IMR-90 (cell line): Measurements from ENCODE around the gene TMEM82. TPM values are rescaled to one million over a fixed set of nuclear protein-coding genes. Genes with fewer than 3 reads are reported as not detected.
A peak's percentile ranks its signal among the peaks of the same experiment; 100 is the strongest.

Experiments
- ATAC-seq: fragments of 200-7000 bp; cut with Tn5 transposase; 2 replicates; pipeline ENCODE4 v1.9.1; 2020; ENCODE audit warnings: low read depth, mild to moderate bottlenecking, moderate library complexity
- BruUV-seq: library from RNA; stranded (reverse); fragments of 400-500 nt; replicated peaks from 2 replicates; lab custom pipeline; 2021; lab: Mats Ljungman, UMichigan
- CTCF ChIA-PET: fragments of 300-600 bp; formaldehyde crosslinking; extraction: SDS; loops from one replicate; lab custom pipeline; 2021; ENCODE audit warnings: antibody characterized with exemption; lab: Yijun Ruan, JAX
- POLR2A ChIA-PET: fragments of 300-600 bp; sonication (Branson Sonifier 250); formaldehyde crosslinking; loops from one replicate; lab custom pipeline; 2022; ENCODE audit warnings: antibody characterized with exemption; ENCODE audit not compliant: unreplicated experiment; lab: Charles Lee
- DNase-seq: peaks from one replicate; pipeline ENCODE4 v3.0.0; 2013
- H2AFZ ChIP-seq: replicated peaks from 2 replicates; pipeline ENCODE3; 2013; ENCODE audit warnings: low read length, mild to moderate bottlenecking; ENCODE audit not compliant: poor library complexity
- H2AK5ac ChIP-seq: 2 replicates; pipeline ENCODE4 v1.6.1; 2013; ENCODE audit warnings: low read depth, low read length, inconsistent platforms
- H2AK9ac ChIP-seq: replicated peaks from 2 replicates; pipeline ENCODE3; 2013; ENCODE audit warnings: mild to moderate bottlenecking, low read depth, low read length, moderate library complexity; ENCODE audit not compliant: poor library complexity
- H2BK120ac ChIP-seq: 2 replicates; pipeline ENCODE4 v1.6.1; 2013; ENCODE audit warnings: low read depth, low read length, inconsistent platforms
- H2BK15ac ChIP-seq: 3 replicates; pipeline ENCODE4 v1.6.1; 2013; ENCODE audit warnings: low read depth, low read length, inconsistent platforms
- H2BK20ac ChIP-seq: 2 replicates; pipeline ENCODE4 v1.6.1; 2013; ENCODE audit warnings: low read depth, mild to moderate bottlenecking, inconsistent platforms, low read length, moderate library complexity
- H2BK5ac ChIP-seq: 2 replicates; pipeline ENCODE4 v1.6.1; 2013; ENCODE audit warnings: mild to moderate bottlenecking, low read depth, low read length, inconsistent platforms; ENCODE audit not compliant: poor library complexity, severe bottlenecking
- H3K14ac ChIP-seq: replicated peaks from 2 replicates; pipeline ENCODE4 v1.6.1; 2013; ENCODE audit warnings: low read depth, low read length, inconsistent platforms
- H3K18ac ChIP-seq: 2 replicates; pipeline ENCODE4 v1.6.1; 2013; ENCODE audit warnings: low read depth, low read length, control low read depth
- H3K23ac ChIP-seq: 2 replicates; pipeline ENCODE4 v1.6.1; 2013; ENCODE audit warnings: low read depth, low read length, inconsistent platforms
- H3K27ac ChIP-seq: 2 replicates; pipeline ENCODE4 v1.5.1; 2013; ENCODE audit warnings: mild to moderate bottlenecking, control low read depth, low read length; ENCODE audit not compliant: insufficient read depth
- H3K27me3 ChIP-seq: 2 replicates; pipeline ENCODE4 v1.6.1; 2013; ENCODE audit warnings: low read length; ENCODE audit not compliant: control insufficient read depth, insufficient read depth
- H3K36me3 ChIP-seq: 2 replicates; pipeline ENCODE4 v1.6.1; 2013; ENCODE audit warnings: low read length, mixed read lengths; ENCODE audit not compliant: control insufficient read depth, insufficient read depth
- H3K4ac ChIP-seq: 2 replicates; pipeline ENCODE4 v1.6.1; 2013; ENCODE audit warnings: low read depth, low read length, inconsistent platforms
- H3K4me1 ChIP-seq: 2 replicates; pipeline ENCODE4 v1.6.1; 2013; ENCODE audit warnings: low read length, mixed read lengths; ENCODE audit not compliant: control insufficient read depth, insufficient read depth
- H3K4me2 ChIP-seq: 2 replicates; pipeline ENCODE4 v1.6.1; 2013; ENCODE audit warnings: low read depth, mild to moderate bottlenecking, control low read depth, low read length, moderate library complexity
- H3K4me3 ChIP-seq: 2 replicates; pipeline ENCODE4 v1.5.1; 2013; ENCODE audit warnings: low read depth, mild to moderate bottlenecking, control low read depth, low read length, moderate library complexity; ENCODE audit not compliant: insufficient read depth
- H3K56ac ChIP-seq: 2 replicates; pipeline ENCODE4 v1.6.1; 2013; ENCODE audit warnings: low read length, inconsistent platforms; ENCODE audit not compliant: insufficient read depth; ENCODE audit errors: extremely low read depth
- H3K79me1 ChIP-seq, 2 experiments: 2 replicates each; pipeline ENCODE4 v1.6.1; 2013; ENCODE audit warnings: low read length in 2 of 2, inconsistent platforms in 1 of 2, low read depth in 1 of 2
- H3K9ac ChIP-seq: 2 replicates; pipeline ENCODE4 v1.6.1; 2013; ENCODE audit warnings: low read depth, low read length, control low read depth
- H3K9me1 ChIP-seq: 2 replicates; pipeline ENCODE4 v1.6.1; 2013; ENCODE audit warnings: low read length, inconsistent platforms; ENCODE audit not compliant: insufficient read depth
- H3K9me3 ChIP-seq: 2 replicates; pipeline ENCODE4 v1.6.1; 2013; ENCODE audit warnings: low read length; ENCODE audit not compliant: control insufficient read depth, insufficient read depth
- H4K20me1 ChIP-seq: 2 replicates; pipeline ENCODE4 v1.6.1; 2013; ENCODE audit warnings: low read length, inconsistent platforms; ENCODE audit not compliant: insufficient read depth
- H4K5ac ChIP-seq: 2 replicates; pipeline ENCODE4 v1.6.1; 2013; ENCODE audit warnings: mild to moderate bottlenecking, low read depth, low read length, control low read depth
- H4K8ac ChIP-seq, 2 experiments: 2 replicates each; pipeline ENCODE4 v1.6.1; 2013; ENCODE audit warnings: low read depth in 2 of 2, low read length in 2 of 2, control low read depth in 1 of 2, inconsistent platforms in 1 of 2
- H4K91ac ChIP-seq: 2 replicates; pipeline ENCODE4 v1.6.1; 2013; ENCODE audit warnings: low read depth, low read length, inconsistent platforms; ENCODE audit not compliant: insufficient read depth
- BHLHE40 ChIP-seq: fragments of 150-350 bp; IDR thresholded peaks from 2 replicates; pipeline ENCODE4 v1.6.1; 2016; ENCODE audit warnings: mild to moderate bottlenecking, low read depth, low read length
- CHD1 ChIP-seq: IDR thresholded peaks from 2 replicates; pipeline ENCODE4 v1.6.1; 2012; ENCODE audit warnings: low read depth, low read length, improper control_type of control experiment
- MXI1 ChIP-seq: IDR thresholded peaks from 2 replicates; pipeline ENCODE4 v1.6.1; 2012; ENCODE audit warnings: low read depth, mild to moderate bottlenecking, low read length, moderate library complexity, borderline replicate concordance
- SMC3 ChIP-seq: fragments of 150-350 bp; IDR thresholded peaks from 2 replicates; pipeline ENCODE4 v1.6.1; 2016; ENCODE audit warnings: low read depth, mild to moderate bottlenecking, antibody characterized with exemption, low read length, moderate library complexity
- WGBS, 2 experiments: methylation state at CpG; one replicate each; pipeline versions ENCODE4 v1.1.5 to v1.1.7; 2013; ENCODE audit warnings: missing lambda C conversion rate in 2 of 2; ENCODE audit not compliant: insufficient read length in 1 of 2; ENCODE audit errors: extremely low coverage in 2 of 2; 5-methylcytosine and 5-hydroxymethylcytosine counted together
- dilution Hi-C: fragments of 300-500 bp; cut with HindIII; formaldehyde crosslinking; loops from one replicate; pipeline ENCODE4 v1.14.3; 2018; ENCODE audit warnings: low sequenced_read_pairs; ENCODE audit not compliant: unreplicated experiment
- in situ Hi-C: fragments of 300-500 bp; cut with MboI; formaldehyde crosslinking; loops from 3 replicates; pipeline ENCODE4 v1.14.3; 2019; ENCODE audit warnings: low sequenced_read_pairs, inconsistent platforms, mixed read lengths
- intact Hi-C: fragments of 100-400 bp; cut with micrococcal nuclease; formaldehyde crosslinking; loops from 2 replicates; pipeline ENCODE4 v1.10.0; 2022
- polyA plus RNA-seq, 3 experiments: library from polyadenylated mRNA; depleted of rRNA; stranded (reverse); fragments of >200 nt; gene quantifications; 2 replicates each; pipeline ENCODE4 v1.2.3, GENCODE V29; 2012; ENCODE audit warnings: low replicate concordance in 1 of 3
- total RNA-seq: library from RNA; depleted of rRNA; stranded (reverse); fragments of >200 nt; gene quantifications from 2 replicates; pipeline ENCODE4 v1.2.3, GENCODE V29; 2012

TMEM82 gene
- total and polyA plus RNA-seq, 2 of the 4 experiments (the other 2 are of a cell fraction), result not detected

GRCh38 chr1:15760520-15761211 is 18.4 kb downstream of the TMEM82 start (continued):
- no peak for TF ChIP-seq SMC3
- no peak for TF ChIP-seq MXI1

- H3K9me1 ChIP-seq, result peaks cover 14% of the 10 kb centered on the region
- H2BK20ac ChIP-seq, result peak overlapping the region; percentile 50; the same call in 1 of the 2 replicates
- TF ChIP-seq BHLHE40 (no peak), CHD1 (no peak)
- peaks cover 46% of the 10 kb centered on the region for H4K20me1 ChIP-seq
- ATAC-seq (no peak), DNase-seq (no peak)
- CTCF ChIA-PET, result no interaction called here
- H3K27ac ChIP-seq, result peak overlapping the region; percentile 78; the same call in 1 of the 2 replicates
- peak overlapping the region; percentile 11 to 66; a peak in 3 of 4 replicates for H4K8ac ChIP-seq
- peak overlapping the region; percentile 87 for H2AK5ac ChIP-seq
- H3K4me1 ChIP-seq, result peaks cover 19% of the 10 kb centered on the region
- peak overlapping the region; percentile 70 for H3K4me2 ChIP-seq
- H3K18ac ChIP-seq, result peak overlapping the region; percentile 8; the same call in 1 of the 2 replicates
- peaks cover 22% of the 10 kb centered on the region for H3K36me3 ChIP-seq
- H2BK120ac ChIP-seq, result peak overlapping the region; percentile 41; the same call in 1 of the 2 replicates
- in situ Hi-C loops, result no loop called here
- peak overlapping the region; percentile 32; the same call in 1 of the 2 replicates for H3K9ac ChIP-seq
- POLR2A ChIA-PET, result no interaction called here
- no peak overlapping the region for H2BK15ac ChIP-seq
- H4K5ac ChIP-seq, result peak overlapping the region; percentile 13; the same call in 1 of the 2 replicates
- H3K9me3 ChIP-seq, result no peaks in the 10 kb centered on the region
- H2AK9ac ChIP-seq, result peak overlapping the region; percentile 79
- no peak overlapping the region for H2BK5ac ChIP-seq
- H4K91ac ChIP-seq, result peak overlapping the region; percentile 35; the same call in 1 of the 2 replicates
- H3K4me3 ChIP-seq, result peak overlapping the region; percentile 21; the same call in 1 of the 2 replicates
- TSS peak; percentile 24 for BruUV-seq
- dilution Hi-C loops, result no loop called here
- whole genome bisulfite sequencing, 2 experiments, result no CpG with 5 or more reads among the region's 8 CpGs
- peak overlapping the region; percentile 14 for H2AFZ ChIP-seq
- 0 out of 2 replicates have a peak overlapping the region, but pooled peaks have one; percentile 63 for H3K56ac ChIP-seq
- peaks cover 19 to 55% of the 10 kb centered on the region in 2 experiments for H3K79me1 ChIP-seq
- peak overlapping the region; percentile 92 for H3K4ac ChIP-seq
- intact Hi-C loops, result no loop called here
- peak overlapping the region; percentile 73 for H3K14ac ChIP-seq
- no peaks in the 10 kb centered on the region for H3K27me3 ChIP-seq
- H3K23ac ChIP-seq, result peak overlapping the region; percentile 83
These were observed 19.2 kb downstream of the TMEM82 start for GRCh38 chr1:15761366-15762128.
